ENCODE measurements around the gene ZDHHC9.

GRCh38 chrX:129824620-129825019, 19.1 kb downstream of the ZDHHC9 start:
- TF ChIP-seq CTCF (IDR thresholded peaks at IDR 0.05; ENCODE audit: insufficient read depth, low read depth, low read length) (no peak), EZH2 (IDR thresholded peaks at IDR 0.05; ENCODE audit: insufficient read depth, low read length) (no peak)

All from astrocyte (in vitro differentiated cells and primary cell).